LNCAP (cell line): ENCODE measurements around the gene PIK3IP1.

Source experiments
- TF ChIP-seq, protein P1 (sequence below): fragments of 450-650 bp; IDR thresholded peaks from 2 replicates; pipeline ENCODE4 v1.5.1; 2017; ENCODE audit warnings: mild to moderate bottlenecking

PIK3IP1 gene

DNA sequence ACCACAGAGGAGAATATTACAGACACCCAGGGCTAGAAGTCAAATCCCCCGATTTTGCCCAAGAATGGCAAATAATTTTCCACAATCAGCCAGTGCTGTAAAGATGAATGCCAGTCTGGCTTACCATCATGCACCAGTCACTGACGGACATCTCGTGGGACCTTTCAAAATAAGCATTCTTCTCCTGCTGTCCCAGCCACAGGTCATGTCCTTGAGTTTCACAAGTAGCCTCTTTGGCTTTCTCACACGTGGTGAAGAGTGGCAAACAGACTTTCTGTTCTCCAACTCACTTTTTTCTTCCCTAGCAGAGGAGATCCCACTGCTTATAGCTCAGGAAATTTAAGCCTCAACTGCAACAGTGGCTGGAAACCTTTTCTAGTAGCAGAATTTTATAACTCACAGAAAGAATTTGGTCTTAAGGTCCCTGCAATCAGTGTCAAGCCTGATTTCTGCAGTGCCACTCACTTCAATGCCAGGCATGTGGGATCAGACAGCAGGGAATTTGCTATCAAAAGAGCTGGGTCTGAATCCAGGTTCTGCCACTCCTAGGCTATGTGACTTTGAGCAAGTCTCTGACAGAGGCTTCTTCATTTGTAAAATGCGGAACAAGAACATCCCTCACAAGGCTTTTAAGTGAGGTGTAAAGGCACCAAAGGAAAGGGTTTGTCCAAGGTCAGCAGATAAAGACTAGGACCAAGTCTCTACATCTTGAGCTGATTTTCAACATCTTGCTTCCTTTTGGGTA is 3.6 kb downstream of the PIK3IP1 start:
- TF ChIP-seq, protein P1, sequence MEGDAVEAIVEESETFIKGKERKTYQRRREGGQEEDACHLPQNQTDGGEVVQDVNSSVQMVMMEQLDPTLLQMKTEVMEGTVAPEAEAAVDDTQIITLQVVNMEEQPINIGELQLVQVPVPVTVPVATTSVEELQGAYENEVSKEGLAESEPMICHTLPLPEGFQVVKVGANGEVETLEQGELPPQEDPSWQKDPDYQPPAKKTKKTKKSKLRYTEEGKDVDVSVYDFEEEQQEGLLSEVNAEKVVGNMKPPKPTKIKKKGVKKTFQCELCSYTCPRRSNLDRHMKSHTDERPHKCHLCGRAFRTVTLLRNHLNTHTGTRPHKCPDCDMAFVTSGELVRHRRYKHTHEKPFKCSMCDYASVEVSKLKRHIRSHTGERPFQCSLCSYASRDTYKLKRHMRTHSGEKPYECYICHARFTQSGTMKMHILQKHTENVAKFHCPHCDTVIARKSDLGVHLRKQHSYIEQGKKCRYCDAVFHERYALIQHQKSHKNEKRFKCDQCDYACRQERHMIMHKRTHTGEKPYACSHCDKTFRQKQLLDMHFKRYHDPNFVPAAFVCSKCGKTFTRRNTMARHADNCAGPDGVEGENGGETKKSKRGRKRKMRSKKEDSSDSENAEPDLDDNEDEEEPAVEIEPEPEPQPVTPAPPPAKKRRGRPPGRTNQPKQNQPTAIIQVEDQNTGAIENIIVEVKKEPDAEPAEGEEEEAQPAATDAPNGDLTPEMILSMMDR: no peak

DNA sequence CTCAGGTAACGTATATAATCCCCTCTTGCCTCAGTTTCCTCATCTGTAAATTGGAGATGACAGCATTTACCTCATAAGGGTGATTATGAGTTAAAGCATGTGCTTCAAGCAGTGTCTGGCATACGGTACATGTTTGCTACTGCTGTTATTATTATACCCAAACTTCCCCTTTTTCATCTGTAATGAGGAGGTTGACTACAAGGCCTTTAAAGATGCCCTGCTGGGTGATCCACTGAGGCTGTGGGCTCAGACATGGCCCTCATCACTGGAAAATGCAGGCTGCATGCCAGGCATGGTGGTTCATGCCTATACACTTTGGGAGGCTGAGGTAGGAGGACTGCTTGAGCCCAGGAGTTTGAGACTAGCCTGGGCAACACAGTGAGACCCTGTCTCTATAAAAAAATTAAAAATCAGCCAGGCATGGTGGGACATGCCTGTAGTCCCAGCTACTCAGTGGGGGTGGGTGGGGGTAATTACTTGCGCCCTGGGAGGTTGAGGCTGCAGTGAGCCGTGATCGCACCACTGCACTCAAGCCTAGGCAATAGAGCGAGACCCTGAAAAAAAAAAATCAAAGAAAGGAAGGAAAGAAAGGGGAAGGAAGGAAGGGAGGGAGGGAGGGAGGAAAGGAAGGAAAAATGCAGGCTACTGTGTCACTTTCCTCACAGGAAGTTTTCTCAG is 4.3 kb downstream of the PIK3IP1 start:
- TF ChIP-seq, protein P1: no peak

DNA sequence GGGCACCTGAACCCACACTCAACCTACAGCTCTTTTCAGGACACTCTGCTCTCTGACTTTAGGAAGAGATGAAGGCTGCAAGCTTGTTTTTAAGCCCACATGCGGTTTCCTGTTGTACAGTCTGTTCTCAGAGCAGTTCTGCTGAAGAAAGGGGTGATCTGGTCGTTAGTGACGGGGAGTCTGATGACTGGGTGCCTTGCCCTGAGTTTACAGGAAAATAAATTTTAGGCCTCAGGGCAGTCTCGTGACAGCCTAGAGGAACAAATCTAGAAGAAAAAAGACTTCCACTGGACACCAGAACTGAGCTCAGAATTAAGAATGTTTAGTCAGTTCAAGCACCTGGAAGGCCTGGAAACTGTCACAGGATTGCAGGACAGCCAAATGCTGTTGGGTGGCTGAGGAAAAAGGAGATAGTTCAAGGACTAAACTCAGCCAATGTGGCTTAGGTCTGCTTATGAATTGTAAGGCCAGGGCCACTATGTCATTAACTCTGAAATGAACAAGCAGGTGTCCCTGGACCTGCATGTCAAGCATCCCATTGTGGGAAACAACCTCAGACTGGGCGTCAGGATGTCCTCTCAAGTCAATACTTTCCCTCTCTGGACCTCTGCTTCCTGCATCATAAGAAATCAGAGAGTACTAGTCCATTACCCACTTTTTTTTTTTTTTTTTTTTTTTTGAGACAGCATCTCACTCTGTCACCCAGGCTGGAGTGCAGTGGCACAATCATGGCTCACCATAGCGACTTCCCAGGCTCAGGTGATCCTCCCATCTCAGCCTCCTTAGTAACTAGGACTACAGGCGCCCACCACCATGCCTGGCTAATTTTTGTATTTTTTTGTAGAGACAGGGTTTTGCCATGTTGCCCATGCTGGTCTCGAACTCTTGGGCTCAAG is 5.7 kb downstream of the PIK3IP1 start:
- TF ChIP-seq, protein P1: no peak

DNA sequence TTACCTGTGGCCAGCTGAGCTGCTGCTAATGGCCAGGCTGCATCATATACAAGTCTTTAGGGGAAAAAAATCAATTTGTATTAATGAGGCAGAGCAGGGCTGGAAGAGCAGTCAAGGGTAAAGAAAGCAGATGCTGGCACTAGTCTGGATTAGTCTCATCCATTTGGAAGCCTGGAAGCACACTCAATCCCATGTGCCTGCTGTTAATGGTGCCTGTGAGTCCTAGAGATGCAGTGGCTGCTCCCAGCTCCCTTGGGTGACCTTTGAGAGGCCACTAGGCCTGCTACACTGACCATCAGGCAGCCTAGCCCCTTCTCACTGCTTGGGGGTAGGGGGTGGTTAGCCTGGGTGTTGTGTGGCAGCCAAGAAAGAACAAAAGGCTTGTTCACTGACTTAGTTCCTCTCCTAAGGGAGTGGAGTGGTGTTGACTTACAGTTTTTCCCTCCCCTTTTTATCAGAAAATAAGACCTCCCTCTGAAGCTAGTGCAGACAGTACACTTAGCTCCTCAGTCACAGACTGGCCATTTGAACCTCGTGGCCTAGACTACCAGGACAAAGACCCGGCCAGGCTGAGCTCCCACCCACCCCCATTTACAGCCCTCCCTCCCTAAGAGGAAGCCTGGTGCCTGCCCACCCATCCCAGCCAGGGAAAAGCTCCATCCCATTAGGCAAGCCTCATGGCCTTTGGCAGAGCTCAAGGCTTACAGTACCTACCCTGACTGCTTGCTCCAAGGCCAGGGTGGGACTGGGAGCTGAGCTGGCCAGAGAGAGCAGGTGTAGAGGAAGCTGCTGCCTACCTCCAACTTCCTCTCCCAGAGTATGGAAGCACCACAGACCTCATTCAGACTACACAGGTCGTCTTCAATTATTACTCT is 7.8 kb downstream of the PIK3IP1 start:
- TF ChIP-seq, protein P1: no peak

DNA sequence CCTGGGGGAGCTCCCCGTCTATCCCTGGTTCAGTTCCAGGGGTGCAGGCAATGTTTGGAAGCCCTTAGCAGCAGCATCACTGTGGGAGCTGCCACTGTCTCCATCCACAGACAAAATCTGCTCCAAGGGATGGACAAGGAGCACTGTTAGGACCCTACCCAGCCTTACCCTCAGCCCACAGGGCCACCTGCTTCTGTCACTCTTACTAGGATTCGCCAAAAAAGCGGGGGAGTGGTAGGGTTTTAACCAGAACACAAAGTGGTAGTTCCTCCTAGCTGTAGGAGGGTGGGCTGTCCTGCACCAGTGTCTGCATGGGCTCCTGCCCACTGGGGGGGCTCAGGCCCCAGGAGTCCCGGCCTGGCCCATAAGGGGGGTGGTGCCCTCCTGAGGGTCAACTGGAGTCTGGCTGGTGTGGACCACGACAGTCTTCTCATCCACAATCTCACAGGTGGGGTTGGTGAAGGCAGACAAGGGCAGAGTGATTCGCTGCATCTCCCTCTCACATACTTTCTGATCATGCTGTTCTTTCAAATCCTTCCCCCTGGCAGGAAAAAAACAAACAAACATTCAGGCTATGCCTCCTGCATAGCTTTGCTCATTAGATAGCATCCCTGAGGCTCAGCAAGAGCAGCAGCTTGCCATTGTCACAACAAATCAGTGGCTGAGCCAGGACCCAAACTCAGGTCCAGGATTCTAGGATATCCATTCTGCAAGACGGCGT is 9.4 kb downstream of the PIK3IP1 start:
- TF ChIP-seq, protein P1: no peak

DNA sequence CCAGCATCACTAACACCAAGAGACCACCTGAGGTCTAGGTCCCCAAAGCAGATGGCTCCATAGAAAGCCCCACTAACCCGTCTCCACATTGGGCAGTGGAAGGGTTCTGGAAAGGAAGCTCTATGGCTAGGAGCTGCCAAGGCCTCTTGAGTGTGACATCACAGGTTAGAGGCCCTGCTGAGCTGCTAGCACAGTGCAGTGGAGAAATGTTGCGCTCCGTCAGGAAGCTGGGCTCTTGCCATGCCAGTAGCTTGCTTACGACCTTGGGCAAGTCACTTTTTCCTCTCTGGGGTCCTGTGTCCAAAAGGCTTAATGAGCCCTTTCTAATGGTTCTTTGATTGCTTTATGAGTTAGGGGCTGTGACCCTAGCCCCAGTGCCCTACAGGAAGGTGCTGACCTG is 10.6 kb downstream of the PIK3IP1 start:
- TF ChIP-seq, protein P1: no peak
